Measurements from ENCODE around the gene MAN2B1.
A peak's percentile ranks its signal among the peaks of the same experiment; 100 is the strongest.
"Not testable (repeated sequence)": the region's sequence is repeated elsewhere in the genome, so short reads cannot be mapped to it uniquely, and the experiment has no call there.

MAN2B1 gene

GRCh38 chr19:12656899-12657571 lies 9.5 kb downstream of the MAN2B1 start:
- no peak for DNase-seq

DNA sequence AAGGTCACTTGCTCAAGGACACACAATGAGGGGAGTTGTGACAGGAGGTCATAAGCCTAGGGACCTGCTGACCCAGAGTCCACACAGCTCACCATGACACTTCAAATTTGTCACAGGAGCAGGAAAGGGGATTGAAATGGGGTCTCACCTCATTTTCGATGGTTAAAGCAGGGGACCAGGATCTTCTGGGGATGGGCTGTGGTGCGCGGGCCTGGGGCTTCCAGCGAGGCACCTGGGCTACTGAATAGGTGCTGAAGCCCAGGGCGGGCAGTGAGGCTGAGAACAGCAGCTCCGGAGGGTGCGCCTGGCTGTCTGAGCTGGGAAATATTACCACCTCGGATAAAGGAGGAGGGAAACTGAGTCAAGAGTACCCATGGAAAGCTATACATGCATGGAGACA lies 11.0 kb downstream of the MAN2B1 start:
- no peak for DNase-seq

GRCh38 chr19:12652219-12652618 lies 14.3 kb downstream of the MAN2B1 start:
- DNase-seq, result no peak

GRCh38 chr19:12649941-12650340 lies 16.6 kb downstream of the MAN2B1 start:
- DNase-seq, result no peak

- no peak for DNase-seq
These were observed 18.5 kb downstream of the MAN2B1 start for GRCh38 chr19:12648088-12648487.

- DNase-seq, result no peak
These were observed 19.0 kb downstream of the MAN2B1 start for GRCh38 chr19:12647490-12648071.

DNA sequence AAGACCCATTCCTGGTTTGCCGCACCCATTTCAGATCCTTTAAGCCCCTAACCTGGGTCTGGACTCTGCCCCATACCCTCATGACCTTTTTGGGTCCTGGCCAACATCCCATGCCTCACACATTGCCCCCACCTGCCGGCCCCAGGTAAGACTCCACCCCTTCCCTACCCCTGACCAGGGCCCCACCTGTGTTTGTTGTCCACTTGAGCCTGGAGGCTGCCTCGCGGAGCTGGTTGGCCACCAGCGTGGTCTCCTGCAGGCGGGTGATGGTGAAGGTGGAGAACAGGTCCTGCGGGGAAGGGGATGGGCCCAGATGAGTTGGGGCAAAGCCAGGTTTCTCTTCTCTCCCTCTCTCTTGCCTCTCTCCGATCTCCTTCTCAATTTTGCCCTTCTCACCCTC lies 19.5 kb downstream of the MAN2B1 start:
- DNase-seq, result no peak

- no peak for DNase-seq
These were observed 20.0 kb downstream of the MAN2B1 start for GRCh38 chr19:12646551-12646950.

DNA sequence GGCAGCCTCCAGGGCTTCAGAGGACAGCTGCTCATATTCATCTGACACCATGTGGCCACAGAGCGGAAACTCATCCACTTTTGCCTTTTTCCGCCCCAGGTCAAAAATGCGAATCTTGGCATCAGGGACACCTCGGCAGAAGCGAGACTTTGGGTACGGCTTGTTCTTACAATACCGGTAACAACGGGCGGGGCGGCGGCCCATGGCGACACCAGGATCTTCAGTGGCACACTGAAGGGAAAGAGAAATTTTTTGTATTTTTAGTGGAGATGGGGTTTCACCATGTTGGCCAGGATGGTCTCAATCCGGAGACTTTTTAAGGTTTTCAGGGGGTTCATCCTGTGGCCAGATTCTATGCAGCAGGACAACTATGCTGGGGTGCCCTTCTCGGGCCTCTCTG lies 22.8 kb downstream of the MAN2B1 start:
- not testable (repeated sequence) for DNase-seq

GRCh38 chr19:12642506-12642905 lies 24.0 kb downstream of the MAN2B1 start:
- DNase-seq, result no peak

DNA sequence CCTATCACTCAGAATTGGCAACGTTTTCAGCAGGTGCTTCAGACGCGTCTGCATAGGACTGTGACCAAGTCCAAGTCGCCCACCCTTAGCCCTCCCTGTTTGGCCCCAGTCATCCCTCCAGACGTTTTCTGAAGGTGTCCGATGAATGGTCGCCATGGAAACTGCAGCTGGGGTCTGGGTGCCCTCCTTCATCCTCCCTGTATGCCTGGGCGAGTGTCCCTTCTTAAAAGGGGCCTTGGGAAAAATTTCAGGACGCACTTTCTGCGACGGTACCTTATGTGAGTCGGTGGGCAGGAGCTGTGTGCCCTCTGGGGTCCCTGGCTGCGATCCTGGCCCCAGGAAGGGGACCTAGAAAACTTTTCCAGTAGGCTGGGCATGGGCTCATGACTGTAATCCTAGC lies 25.1 kb downstream of the MAN2B1 start:
- DNase-seq, result no peak

DNA sequence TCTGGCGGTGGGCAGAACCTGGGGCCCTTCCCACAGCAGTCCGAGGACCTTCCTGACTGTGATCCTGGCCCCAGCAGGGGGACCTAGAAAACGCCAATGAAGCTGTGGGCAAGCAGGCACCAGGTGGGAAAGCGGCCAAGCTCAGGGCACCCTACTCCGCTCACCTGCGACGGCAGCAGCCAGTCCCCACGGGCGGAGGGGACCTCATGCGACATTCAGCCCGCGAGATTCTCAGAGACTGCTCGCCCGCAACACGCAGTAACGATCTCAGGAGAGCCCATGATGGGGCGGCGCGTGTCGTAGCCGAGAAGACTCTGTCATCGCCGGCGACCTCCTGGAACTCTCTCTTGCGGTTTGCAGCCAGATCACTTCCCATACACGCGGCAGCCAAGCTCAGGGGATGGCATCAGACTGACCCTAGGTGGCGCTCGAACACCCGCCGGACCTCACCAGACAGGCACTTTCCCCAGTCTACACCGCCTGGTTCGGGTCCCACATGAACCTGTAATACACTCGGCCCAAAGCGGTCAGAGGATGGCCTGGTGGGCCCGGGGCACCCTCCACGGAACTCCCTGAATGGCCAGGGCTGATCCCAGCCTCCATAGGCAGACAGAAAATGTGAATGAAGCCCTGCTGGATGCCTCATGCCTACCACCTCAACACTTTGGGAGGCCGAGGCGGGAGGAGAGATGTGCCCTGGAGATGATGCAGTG lies 26.5 kb downstream of the MAN2B1 start:
- DNase-seq, result no peak

DNA sequence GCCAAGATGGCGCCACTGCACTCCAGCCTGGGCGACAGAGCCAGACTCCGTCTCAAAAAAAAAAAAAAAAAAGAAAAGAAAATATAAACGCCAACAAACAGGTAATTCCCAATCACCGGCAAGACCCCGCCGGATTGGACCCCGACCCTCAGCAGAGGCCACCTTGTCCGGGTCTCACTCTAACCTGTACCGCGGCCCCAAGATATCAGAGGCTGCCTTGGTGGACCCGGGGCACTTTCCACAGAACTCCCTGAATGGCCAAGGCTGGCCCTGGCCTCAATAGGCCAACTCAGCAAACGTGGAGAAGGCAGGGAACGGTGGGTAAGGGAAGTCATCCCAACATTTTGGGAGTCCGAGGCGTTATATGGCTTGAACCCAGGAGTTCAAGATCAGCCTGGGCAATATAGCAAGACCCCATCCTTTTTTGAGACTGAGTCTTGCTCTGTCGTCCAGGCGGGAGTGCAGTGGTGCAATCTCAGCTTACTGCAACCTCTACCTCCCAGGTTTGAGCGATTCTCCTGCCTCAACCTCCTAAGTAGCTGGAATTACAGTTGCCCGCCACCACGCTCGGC lies 27.8 kb downstream of the MAN2B1 start:
- DNase-seq, result no peak

DNA sequence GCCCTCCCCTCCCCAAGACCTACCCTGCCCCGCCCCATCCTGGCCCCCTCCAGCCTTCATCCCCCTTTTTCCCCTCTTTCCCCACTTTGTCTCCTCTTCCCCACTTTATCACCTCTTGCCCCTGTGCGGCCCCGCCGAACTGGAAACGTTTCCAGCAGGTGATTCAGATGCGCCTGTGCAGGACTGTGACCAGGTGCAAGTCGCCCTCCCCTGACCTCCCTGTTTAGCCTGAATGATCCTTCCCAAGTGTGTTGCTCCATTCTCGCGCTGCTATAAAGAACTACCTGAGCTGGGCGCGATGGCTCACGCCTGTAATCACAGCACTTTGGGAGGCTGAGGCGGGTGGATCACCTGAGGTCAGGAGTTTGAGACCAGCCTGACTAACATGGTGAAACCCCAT lies 29.9 kb downstream of the MAN2B1 start:
- DNase-seq, result no peak

GRCh38 chr19:12629215-12629614 lies 37.3 kb downstream of the MAN2B1 start:
- no peak for DNase-seq

DNA sequence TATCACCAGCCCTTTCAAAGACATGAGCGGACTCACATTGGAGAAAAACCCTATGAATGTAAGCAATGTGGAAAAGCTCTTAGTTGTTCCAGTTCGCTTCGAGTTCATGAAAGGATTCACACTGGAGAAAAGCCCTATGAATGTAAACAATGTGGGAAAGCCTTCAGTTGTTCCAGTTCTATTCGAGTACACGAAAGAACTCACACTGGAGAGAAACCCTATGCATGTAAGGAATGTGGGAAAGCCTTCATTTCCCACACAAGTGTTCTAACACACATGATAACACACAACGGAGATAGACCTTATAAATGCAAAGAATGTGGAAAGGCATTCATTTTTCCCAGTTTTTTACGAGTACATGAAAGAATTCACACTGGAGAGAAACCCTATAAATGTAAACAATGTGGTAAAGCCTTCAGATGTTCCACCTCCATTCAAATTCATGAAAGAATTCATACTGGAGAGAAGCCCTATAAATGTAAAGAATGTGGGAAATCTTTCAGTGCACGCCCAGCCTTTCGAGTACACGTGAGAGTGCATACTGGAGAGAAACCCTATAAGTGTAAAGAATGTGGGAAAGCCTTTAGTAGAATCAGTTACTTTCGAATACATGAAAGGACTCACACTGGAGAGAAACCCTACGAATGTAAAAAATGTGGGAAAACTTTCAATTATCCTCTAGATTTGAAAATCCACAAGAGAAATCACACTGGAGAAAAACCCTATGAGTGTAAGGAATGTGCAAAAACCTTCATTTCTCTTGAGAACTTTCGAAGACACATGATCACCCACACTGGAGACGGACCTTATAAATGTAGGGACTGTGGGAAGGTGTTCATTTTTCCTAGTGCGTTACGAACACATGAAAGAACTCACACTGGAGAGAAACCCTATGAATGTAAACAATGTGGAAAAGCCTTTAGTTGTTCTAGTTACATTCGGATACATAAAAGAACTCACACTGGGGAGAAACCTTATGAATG lies 38.2 kb downstream of the MAN2B1 start:
- no peak for DNase-seq

DNA sequence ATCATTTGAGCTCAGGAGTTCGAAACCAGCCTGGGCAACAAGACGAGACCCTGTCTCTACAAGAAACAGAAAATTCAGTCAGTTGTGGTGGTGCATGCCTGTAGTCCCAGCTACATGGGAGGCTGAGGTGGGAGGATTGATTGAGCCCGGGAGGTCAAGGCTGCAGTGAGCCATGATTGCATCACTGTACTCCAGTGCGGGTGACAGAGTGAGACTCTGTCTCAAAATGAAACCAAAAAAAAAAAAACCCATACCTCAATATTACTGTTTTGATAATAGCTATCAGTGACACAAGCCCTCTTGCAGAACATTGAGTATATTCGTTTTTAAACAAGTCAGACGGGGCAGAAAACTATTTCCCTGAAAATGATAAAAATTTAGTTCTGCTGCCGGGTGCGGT lies 39.6 kb downstream of the MAN2B1 start:
- no peak for DNase-seq

- no peak for DNase-seq
These were observed 43.0 kb downstream of the MAN2B1 start for GRCh38 chr19:12623361-12624031.

GRCh38 chr19:12621253-12622024 lies 45.1 kb downstream of the MAN2B1 start:
- DNase-seq, result not testable (repeated sequence)

DNA sequence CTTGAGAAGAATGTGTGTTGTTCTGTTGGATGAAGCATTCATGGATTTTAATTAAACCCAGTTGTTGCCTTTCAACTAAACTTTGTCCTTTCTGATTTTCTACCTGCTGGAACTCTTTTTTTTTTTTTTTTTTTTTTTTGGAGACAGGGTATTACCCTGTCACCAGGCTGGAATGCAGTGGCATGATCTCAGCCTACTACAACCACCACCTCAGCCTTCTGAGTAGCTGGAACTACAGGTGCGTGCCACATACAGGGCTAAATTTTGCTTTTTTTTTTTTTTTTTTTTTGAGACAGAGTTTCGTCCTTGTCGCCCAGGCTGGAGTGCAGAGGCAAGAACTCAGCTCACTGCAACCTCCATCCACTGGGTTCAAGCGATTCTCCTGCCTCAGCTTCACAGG lies 48.9 kb downstream of the MAN2B1 start:
- no peak for DNase-seq

- DNase-seq, result peak; percentile 45
These were observed 55.2 kb downstream of the MAN2B1 start for GRCh38 chr19:12611361-12611699.
